Nephron (organoid): ENCODE data around the gene TP53BP1.

ENCODE experiments used
- H3K27ac Mint-ChIP-seq, 3 experiments: 2 replicates each; pipeline ENCODE4 v1.8.0; 2020; ENCODE audit warnings: mixed read lengths in 3 of 3, mild to moderate bottlenecking in 2 of 3, moderate library complexity in 1 of 3
- H3K27me3 Mint-ChIP-seq: 2 replicates; pipeline ENCODE4 v1.8.0; 2021; ENCODE audit warnings: low read depth, mild to moderate bottlenecking, moderate library complexity, mixed read lengths
- H3K36me3 Mint-ChIP-seq: 2 replicates; pipeline ENCODE4 v1.8.0; 2020; ENCODE audit warnings: low read depth, mixed read lengths
- H3K4me1 Mint-ChIP-seq: 2 replicates; pipeline ENCODE4 v1.8.0; 2020; ENCODE audit warnings: mixed read lengths
- H3K4me3 Mint-ChIP-seq, 3 experiments: 2 replicates each; pipeline ENCODE4 v1.8.0; 2020; ENCODE audit warnings: mild to moderate bottlenecking in 3 of 3, mixed read lengths in 3 of 3, moderate library complexity in 2 of 3
- H3K9me3 Mint-ChIP-seq: 2 replicates; pipeline ENCODE4 v1.8.0; 2020; ENCODE audit warnings: mixed read lengths
- TF ChIP-seq, protein P1 (sequence below), 3 experiments: fragments of 200-600 bp; sonication (generic); IDR thresholded peaks; one replicate each; pipeline ENCODE4 v1.5.0; 2021; ENCODE audit warnings: antibody characterized with exemption in 3 of 3; ENCODE audit not compliant: unreplicated experiment in 3 of 3

The TP53BP1 gene

GRCh38 chr15:43433165-43433564 is 59.8 kb downstream of the TP53BP1 start:
- H3K4me3 Mint-ChIP-seq, result no peak overlapping the region
- TF ChIP-seq, protein P1, sequence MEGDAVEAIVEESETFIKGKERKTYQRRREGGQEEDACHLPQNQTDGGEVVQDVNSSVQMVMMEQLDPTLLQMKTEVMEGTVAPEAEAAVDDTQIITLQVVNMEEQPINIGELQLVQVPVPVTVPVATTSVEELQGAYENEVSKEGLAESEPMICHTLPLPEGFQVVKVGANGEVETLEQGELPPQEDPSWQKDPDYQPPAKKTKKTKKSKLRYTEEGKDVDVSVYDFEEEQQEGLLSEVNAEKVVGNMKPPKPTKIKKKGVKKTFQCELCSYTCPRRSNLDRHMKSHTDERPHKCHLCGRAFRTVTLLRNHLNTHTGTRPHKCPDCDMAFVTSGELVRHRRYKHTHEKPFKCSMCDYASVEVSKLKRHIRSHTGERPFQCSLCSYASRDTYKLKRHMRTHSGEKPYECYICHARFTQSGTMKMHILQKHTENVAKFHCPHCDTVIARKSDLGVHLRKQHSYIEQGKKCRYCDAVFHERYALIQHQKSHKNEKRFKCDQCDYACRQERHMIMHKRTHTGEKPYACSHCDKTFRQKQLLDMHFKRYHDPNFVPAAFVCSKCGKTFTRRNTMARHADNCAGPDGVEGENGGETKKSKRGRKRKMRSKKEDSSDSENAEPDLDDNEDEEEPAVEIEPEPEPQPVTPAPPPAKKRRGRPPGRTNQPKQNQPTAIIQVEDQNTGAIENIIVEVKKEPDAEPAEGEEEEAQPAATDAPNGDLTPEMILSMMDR (IDR thresholded peaks at IDR 0.05; ENCODE audit: unreplicated experiment in 3 of 3), result no peak

DNA sequence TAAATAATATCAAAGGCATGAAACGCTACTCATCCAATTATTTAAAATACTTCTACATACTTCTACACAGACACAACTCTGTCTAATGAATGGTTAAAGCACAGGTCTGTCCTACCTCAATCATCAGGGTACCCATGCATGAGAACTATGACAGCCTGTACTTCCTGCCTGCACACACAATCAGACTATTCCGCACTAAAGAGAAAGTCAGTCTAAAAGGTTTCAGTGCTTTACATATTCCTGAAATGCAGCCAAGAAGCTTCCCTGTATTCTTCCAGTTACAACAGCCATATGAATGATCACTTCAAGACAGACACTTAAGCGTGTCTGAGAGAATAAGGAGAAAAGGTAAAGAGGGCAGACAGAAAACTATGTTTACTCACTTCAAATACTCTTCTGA is 63.3 kb downstream of the TP53BP1 start:
- no peak overlapping the region for H3K4me3 Mint-ChIP-seq
- no peaks in the 10 kb centered on the region for H3K4me1 Mint-ChIP-seq
- H3K9me3 Mint-ChIP-seq, result no peaks in the 10 kb centered on the region
- peaks cover 61% of the 10 kb centered on the region for H3K36me3 Mint-ChIP-seq
- no peak overlapping the region for H3K27ac Mint-ChIP-seq
- TF ChIP-seq, protein P1 (IDR thresholded peaks at IDR 0.05; ENCODE audit: unreplicated experiment in 3 of 3), result no peak
- H3K27me3 Mint-ChIP-seq, result no peaks in the 10 kb centered on the region

More at GRCh38 chr15:43433165-43433564, 59.8 kb downstream of the TP53BP1 start:
- Mint-ChIP-seq H3K27ac (no peak overlapping the region), H3K36me3 (peaks cover 57% of the 10 kb centered on the region), H3K27me3 (no peaks in the 10 kb centered on the region), H3K9me3 (no peaks in the 10 kb centered on the region), H3K4me1 (no peaks in the 10 kb centered on the region)

GRCh38 chr15:43423793-43424192 is 69.2 kb downstream of the TP53BP1 start:
- Mint-ChIP-seq H3K36me3 (peaks cover 79% of the 10 kb centered on the region), H3K27me3 (no peaks in the 10 kb centered on the region), H3K4me1 (no peaks in the 10 kb centered on the region), H3K9me3 (no peaks in the 10 kb centered on the region), H3K27ac (no peak overlapping the region), H3K4me3 (no peak overlapping the region)
- TF ChIP-seq, protein P1 (IDR thresholded peaks at IDR 0.05; ENCODE audit: unreplicated experiment in 3 of 3), result no peak

DNA sequence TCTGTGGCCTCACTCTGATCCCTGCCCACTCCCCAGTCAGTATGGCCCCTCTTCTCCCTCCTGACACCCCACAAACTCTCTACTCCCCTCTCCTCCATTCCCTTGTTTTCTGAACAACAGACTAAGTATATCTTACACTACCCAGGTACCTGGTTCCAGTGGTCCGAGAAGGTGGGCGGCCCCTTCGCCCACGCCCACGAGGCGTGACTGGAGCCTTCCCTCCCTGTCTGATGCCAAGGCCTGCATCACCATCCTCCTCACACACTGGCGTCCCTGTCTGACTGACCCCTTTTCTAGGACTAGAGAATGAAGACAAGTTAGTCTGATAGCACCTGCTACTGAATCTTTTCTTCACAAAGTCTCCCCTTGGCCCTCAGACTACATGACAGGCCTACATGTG is 72.1 kb downstream of the TP53BP1 start:
- Mint-ChIP-seq H3K4me3 (no peak overlapping the region), H3K36me3 (peaks cover 80% of the 10 kb centered on the region), H3K9me3 (no peaks in the 10 kb centered on the region), H3K4me1 (no peaks in the 10 kb centered on the region), H3K27me3 (no peaks in the 10 kb centered on the region), H3K27ac (no peak overlapping the region)
- TF ChIP-seq, protein P1 (IDR thresholded peaks at IDR 0.05; ENCODE audit: unreplicated experiment in 3 of 3), result no peak

- Mint-ChIP-seq H3K4me1 (no peaks in the 10 kb centered on the region), H3K27me3 (no peaks in the 10 kb centered on the region), H3K9me3 (no peaks in the 10 kb centered on the region), H3K27ac (no peak overlapping the region), H3K36me3 (peaks cover 85% of the 10 kb centered on the region), H3K4me3 (no peak overlapping the region)
- TF ChIP-seq, protein P1 (IDR thresholded peaks at IDR 0.05; ENCODE audit: unreplicated experiment in 3 of 3), result no peak
Measured at GRCh38 chr15:43420435-43420834, 72.5 kb downstream of the TP53BP1 start.

DNA sequence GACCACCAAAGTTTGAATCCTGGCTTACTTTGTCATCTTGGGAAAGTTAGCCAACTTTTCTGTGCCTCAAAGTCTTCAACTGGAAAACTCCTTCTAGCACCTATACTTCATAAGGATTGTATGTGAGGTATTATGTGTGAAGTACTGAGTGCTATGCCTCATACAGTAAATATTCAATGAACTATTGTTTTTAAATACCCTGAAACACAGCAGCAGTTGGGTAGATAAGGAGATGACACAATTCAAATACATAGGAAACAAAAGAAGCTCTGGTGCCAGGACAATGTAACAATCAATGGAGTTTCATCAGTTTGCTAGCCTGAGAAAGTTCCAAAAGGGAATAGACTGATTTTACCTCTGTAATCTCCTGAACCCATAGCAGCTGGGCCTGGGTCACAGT is 78.8 kb downstream of the TP53BP1 start:
- no peaks in the 10 kb centered on the region for H3K4me1 Mint-ChIP-seq
- no peak overlapping the region for H3K4me3 Mint-ChIP-seq
- H3K9me3 Mint-ChIP-seq, result no peaks in the 10 kb centered on the region
- H3K27ac Mint-ChIP-seq, result no peak overlapping the region
- peaks cover 85% of the 10 kb centered on the region for H3K36me3 Mint-ChIP-seq
- TF ChIP-seq, protein P1 (IDR thresholded peaks at IDR 0.05; ENCODE audit: unreplicated experiment in 3 of 3), result no peak
- no peaks in the 10 kb centered on the region for H3K27me3 Mint-ChIP-seq
